Measurements from ENCODE around the gene ADIPOR2. TPM values are rescaled to one million over a fixed set of nuclear protein-coding genes. Genes with fewer than 3 reads are reported as not detected.

ADIPOR2 gene
- total and polyA plus RNA-seq, 7 donors = 25.2 to 65.9 (median 29.6) TPM

GRCh38 chr12:1768615-1769014 lies 77.7 kb downstream of the ADIPOR2 start:
- 98 to 99% methylated on average over 1 of the region's 1 CpG for WGBS, 2 donors
- Histone ChIP-seq H3K4me3 (no peak overlapping the region), H3K36me3 (peaks cover 0 to 3% (median 0%) of the 10 kb centered on the region in 4 donors), H3K27ac (no peak overlapping the region), H3K4me1 (peaks cover 0 to 24% (median 18%) of the 10 kb centered on the region in 4 donors), H3K27me3 (no peaks in the 10 kb centered on the region), H3K9me3 (no peaks in the 10 kb centered on the region)
- DNase-seq = no peak
- intact Hi-C loops (cut with DNase I) = no loop called here
- TF ChIP-seq EP300 (IDR thresholded peaks at IDR 0.05) = no peak
- no peak for TF ChIP-seq CTCF (IDR thresholded peaks at IDR 0.05)
- TF ChIP-seq POLR2A (IDR thresholded peaks at IDR 0.05) = no peak
- TF ChIP-seq POLR2AphosphoS5 (IDR thresholded peaks at IDR 0.05) = no peak

GRCh38 chr12:1769809-1770494 lies 79.1 kb downstream of the ADIPOR2 start:
- Histone ChIP-seq H3K4me1 (peaks cover 0 to 20% (median 6%) of the 10 kb centered on the region in 4 donors), H3K27me3 (no peaks in the 10 kb centered on the region), H3K9me3 (no peaks in the 10 kb centered on the region), H3K36me3 (peaks cover 0 to 3% (median 0%) of the 10 kb centered on the region in 4 donors), H3K27ac (no peak overlapping the region), H3K4me3 (no peak overlapping the region)
- WGBS, 2 donors = 81 to 90% methylated on average over 8 of the region's 8 CpGs
- no peak for DNase-seq
- intact Hi-C loops (cut with DNase I) = no loop called here
- TF ChIP-seq CTCF (IDR thresholded peaks at IDR 0.05) (no peak), EP300 (IDR thresholded peaks at IDR 0.05) (no peak), POLR2AphosphoS5 (IDR thresholded peaks at IDR 0.05) (no peak), POLR2A (IDR thresholded peaks at IDR 0.05) (no peak)

GRCh38 chr12:1773937-1774655 lies 83.2 kb downstream of the ADIPOR2 start:
- intact Hi-C loops (cut with DNase I) = no loop called here
- Histone ChIP-seq H3K27ac (no peak overlapping the region), H3K27me3 (no peaks in the 10 kb centered on the region), H3K4me3 (no peak overlapping the region), H3K9me3 (no peaks in the 10 kb centered on the region), H3K4me1 (peaks cover 0 to 10% (median 0%) of the 10 kb centered on the region in 4 donors), H3K36me3 (peaks cover 0 to 3% (median 0%) of the 10 kb centered on the region in 4 donors)
- no peak for TF ChIP-seq CTCF (IDR thresholded peaks at IDR 0.05)
- no peak for TF ChIP-seq EP300 (IDR thresholded peaks at IDR 0.05)
- no peak for DNase-seq
- WGBS, 2 donors = 85 to 89% methylated on average over 4 of the region's 4 CpGs

GRCh38 chr12:1776170-1776921 lies 85.5 kb downstream of the ADIPOR2 start:
- TF ChIP-seq POLR2A (IDR thresholded peaks at IDR 0.05) = no peak
- no peak for TF ChIP-seq CTCF (IDR thresholded peaks at IDR 0.05)
- no peak for TF ChIP-seq POLR2AphosphoS5 (IDR thresholded peaks at IDR 0.05)
- TF ChIP-seq EP300 (IDR thresholded peaks at IDR 0.05) = no peak
- peaks cover 0 to 9% (median 0%) of the 10 kb centered on the region in 4 donors for H3K36me3 ChIP-seq
- WGBS, 2 donors = 92 to 94% methylated on average over 4 of the region's 4 CpGs
- DNase-seq = no peak
- no peak overlapping the region for H3K27ac ChIP-seq
- peaks cover 0 to 24% (median 10%) of the 10 kb centered on the region in 4 donors for H3K4me1 ChIP-seq
- H3K27me3 ChIP-seq = no peaks in the 10 kb centered on the region
- H3K4me3 ChIP-seq = no peak overlapping the region
- H3K9me3 ChIP-seq = no peaks in the 10 kb centered on the region
- intact Hi-C loops (cut with DNase I) = no loop called here

Measured in sigmoid colon (tissue), 7 donors.